WTC11 (cell line): ENCODE measurements around the gene CLSTN2. TPM values are rescaled to one million over a fixed set of nuclear protein-coding genes. Genes with fewer than 3 reads are reported as not detected.

ENCODE experiments used
- ATAC-seq: fragments of 200-7000 bp; cut with Tn5 transposase; 2 replicates; pipeline ENCODE4 v1.10.0; 2021; ENCODE audit warnings: mild to moderate bottlenecking, moderate library complexity
- CTCF ChIA-PET: fragments of 300-600 bp; sonication (Branson Sonifier 250); formaldehyde crosslinking; loops from one replicate; lab custom pipeline; 2021; ENCODE audit warnings: antibody characterized with exemption; lab: Charles Lee
- POLR2A ChIA-PET: fragments of 350-600 bp; sonication (Branson Sonifier 250); formaldehyde crosslinking; loops from one replicate; lab custom pipeline; 2021; ENCODE audit warnings: antibody characterized with exemption; lab: Charles Lee
- DNase-seq: peaks from one replicate; pipeline ENCODE4 v3.0.0; 2021; ENCODE audit warnings: low spot score
- H3K27ac Mint-ChIP-seq: 2 replicates; pipeline ENCODE4 v1.8.0; 2021; ENCODE audit warnings: mixed read lengths
- H3K27me3 Mint-ChIP-seq: 2 replicates; pipeline ENCODE4 v1.8.0; 2021; ENCODE audit warnings: low read depth, mild to moderate bottlenecking, moderate library complexity, mixed read lengths
- H3K36me3 Mint-ChIP-seq: 2 replicates; pipeline ENCODE4 v1.8.0; 2021; ENCODE audit warnings: mixed read lengths
- H3K4me1 Mint-ChIP-seq: 2 replicates; pipeline ENCODE4 v1.8.0; 2022; ENCODE audit warnings: mixed read lengths
- H3K4me3 Mint-ChIP-seq: 2 replicates; pipeline ENCODE4 v1.8.0; 2021; ENCODE audit warnings: mild to moderate bottlenecking, moderate library complexity, mixed read lengths
- H3K9me3 Mint-ChIP-seq: 2 replicates; pipeline ENCODE4 v1.8.0; 2021; ENCODE audit warnings: mixed read lengths
- CREB1 ChIP-seq: sonication (generic); formaldehyde crosslinking; IDR thresholded peaks from 2 replicates; pipeline ENCODE4 v1.8.0; 2023; ENCODE audit warnings: mild to moderate bottlenecking, missing genetic modification reagents
- E2F5 ChIP-seq: sonication (generic); formaldehyde crosslinking; IDR thresholded peaks from 2 replicates; pipeline ENCODE4 v1.8.1; 2022; ENCODE audit warnings: mild to moderate bottlenecking, moderate library complexity, missing genetic modification reagents
- ETV6 ChIP-seq: sonication (generic); formaldehyde crosslinking; IDR thresholded peaks from 2 replicates; pipeline ENCODE4 v1.8.1; 2022; ENCODE audit warnings: mild to moderate bottlenecking, missing genetic modification reagents
- FOXP4 ChIP-seq: sonication (generic); formaldehyde crosslinking; IDR thresholded peaks from 2 replicates; pipeline ENCODE4 v1.8.0; 2022; ENCODE audit warnings: mild to moderate bottlenecking, missing genetic modification reagents
- MAX ChIP-seq: sonication (generic); formaldehyde crosslinking; IDR thresholded peaks from 2 replicates; pipeline ENCODE4 v1.8.0; 2022; ENCODE audit warnings: mild to moderate bottlenecking, missing genetic modification reagents
- NFYB ChIP-seq: sonication (generic); formaldehyde crosslinking; conservative IDR thresholded peaks from 2 replicates; pipeline ENCODE4 v1.8.0; 2022; ENCODE audit warnings: low read depth, missing genetic modification reagents
- NR3C1 ChIP-seq: sonication (generic); formaldehyde crosslinking; conservative IDR thresholded peaks from 2 replicates; pipeline ENCODE4 v1.8.1; 2023; ENCODE audit warnings: low read depth, mild to moderate bottlenecking, missing genetic modification reagents
- PREB ChIP-seq: sonication (generic); formaldehyde crosslinking; IDR thresholded peaks from 2 replicates; pipeline ENCODE4 v1.8.1; 2022; ENCODE audit warnings: mild to moderate bottlenecking, missing genetic modification reagents, moderate library complexity, borderline replicate concordance
- SMAD3 ChIP-seq: sonication (generic); formaldehyde crosslinking; IDR thresholded peaks from 2 replicates; pipeline ENCODE4 v1.8.0; 2022; ENCODE audit warnings: missing genetic modification reagents, mild to moderate bottlenecking, borderline replicate concordance
- SP1 ChIP-seq: sonication (generic); formaldehyde crosslinking; conservative IDR thresholded peaks from 2 replicates; pipeline ENCODE4 v1.8.1; 2022; ENCODE audit warnings: missing genetic modification reagents
- TCF7 ChIP-seq: sonication (generic); formaldehyde crosslinking; IDR thresholded peaks from 2 replicates; pipeline ENCODE4 v1.8.0; 2022; ENCODE audit warnings: mild to moderate bottlenecking, low read depth, missing genetic modification reagents, moderate library complexity
- USF1 ChIP-seq: sonication (generic); formaldehyde crosslinking; IDR thresholded peaks from 2 replicates; pipeline ENCODE4 v1.8.0; 2022; ENCODE audit warnings: mild to moderate bottlenecking, missing genetic modification reagents
- ZNF396 ChIP-seq: fragments of 250-450 bp; sonication (Bioruptor Pico); IDR thresholded peaks from 2 replicates; pipeline ENCODE4 v1.8.0; 2021; ENCODE audit warnings: mild to moderate bottlenecking, moderate library complexity, borderline replicate concordance
- ZNF416 ChIP-seq: fragments of 250-450 bp; sonication (Bioruptor Pico); IDR thresholded peaks from 2 replicates; pipeline ENCODE4 v1.9.0; 2021; ENCODE audit warnings: mild to moderate bottlenecking, inconsistent platforms
- total RNA-seq: library from RNA; stranded (reverse); gene quantifications from 3 replicates; pipeline ENCODE4 v1.2.3, GENCODE V29; 2021
- TF ChIP-seq, protein P1 (sequence below): sonication (generic); formaldehyde crosslinking; IDR thresholded peaks from 2 replicates; pipeline ENCODE4 v1.8.0; 2023; ENCODE audit warnings: missing genetic modification reagents
- TF ChIP-seq, protein P2 (sequence below): fragments of 250-450 bp; sonication (Bioruptor Pico); conservative IDR thresholded peaks from 2 replicates; pipeline ENCODE4 v1.9.0; 2021; ENCODE audit warnings: mild to moderate bottlenecking
- TF ChIP-seq, protein P3 (sequence below): sonication (generic); formaldehyde crosslinking; IDR thresholded peaks from 2 replicates; pipeline ENCODE4 v1.8.1; 2023; ENCODE audit warnings: mild to moderate bottlenecking, missing genetic modification reagents, moderate library complexity

CLSTN2 gene
- total RNA-seq, 1 experiment from 2014 or later = 0.35 TPM

- TF ChIP-seq, protein P1, sequence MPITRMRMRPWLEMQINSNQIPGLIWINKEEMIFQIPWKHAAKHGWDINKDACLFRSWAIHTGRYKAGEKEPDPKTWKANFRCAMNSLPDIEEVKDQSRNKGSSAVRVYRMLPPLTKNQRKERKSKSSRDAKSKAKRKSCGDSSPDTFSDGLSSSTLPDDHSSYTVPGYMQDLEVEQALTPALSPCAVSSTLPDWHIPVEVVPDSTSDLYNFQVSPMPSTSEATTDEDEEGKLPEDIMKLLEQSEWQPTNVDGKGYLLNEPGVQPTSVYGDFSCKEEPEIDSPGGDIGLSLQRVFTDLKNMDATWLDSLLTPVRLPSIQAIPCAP = no peak
- TF ChIP-seq ZNF416 (CRISPR knock-in tag) = no peak
- TF ChIP-seq, protein P2, sequence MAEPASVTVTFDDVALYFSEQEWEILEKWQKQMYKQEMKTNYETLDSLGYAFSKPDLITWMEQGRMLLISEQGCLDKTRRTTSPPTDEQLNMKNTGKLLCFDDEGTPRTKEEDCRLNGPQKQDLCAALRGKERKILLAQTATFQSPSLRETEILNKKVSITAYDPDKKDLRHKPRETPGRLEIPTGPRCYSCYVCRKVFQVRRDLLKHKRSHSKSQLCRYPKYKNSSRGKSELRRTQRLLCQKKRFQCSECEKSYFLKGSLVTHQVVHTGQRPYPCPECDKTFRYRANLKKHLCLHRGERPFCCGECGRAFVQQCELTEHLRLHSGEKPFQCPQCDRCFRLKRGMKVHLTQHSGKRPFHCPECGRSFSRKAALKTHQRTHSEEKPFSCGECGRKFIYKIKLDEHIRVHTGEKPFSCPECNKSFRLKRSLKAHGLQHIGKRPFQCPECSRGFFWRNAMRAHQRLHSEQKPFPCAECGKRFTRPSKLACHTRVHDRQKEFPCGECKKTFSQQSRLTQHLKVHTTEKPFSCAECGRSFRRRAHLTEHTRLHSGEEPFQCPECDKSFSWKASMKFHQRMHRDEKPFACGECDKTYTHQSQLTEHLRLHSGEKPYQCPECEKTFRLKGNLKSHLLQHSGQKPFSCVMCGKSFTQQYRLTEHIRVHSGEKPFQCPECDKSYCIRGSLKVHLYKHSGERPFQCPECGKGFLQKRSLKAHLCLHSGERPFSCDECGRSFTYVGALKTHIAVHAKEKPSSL (CRISPR knock-in tag) = no peak
These were observed 617.9 kb downstream of the CLSTN2 start (continued) for GRCh38 chr3:140552898-140553297.

GRCh38 chr3:140553591-140553990 lies 618.6 kb downstream of the CLSTN2 start:
- Mint-ChIP-seq H3K4me1 (no peaks in the 10 kb centered on the region), H3K27ac (no peak overlapping the region), H3K9me3 (no peaks in the 10 kb centered on the region), H3K4me3 (no peak overlapping the region), H3K36me3 (no peaks in the 10 kb centered on the region), H3K27me3 (no peaks in the 10 kb centered on the region)
- DNase-seq = peak; percentile 15
- peak; percentile 52; the same call in 1 of the 2 replicates for ATAC-seq
- ChIA-PET POLR2A (no interaction called here), CTCF (no interaction called here)
- TF ChIP-seq SMAD3 (CRISPR knock-in tag) = no peak
- TF ChIP-seq NFYB (CRISPR knock-in tag) = 0 out of 2 replicates have a peak, but pooled peaks have one; percentile 33
- TF ChIP-seq FOXP4 (CRISPR knock-in tag) = no peak
- TF ChIP-seq MAX (CRISPR knock-in tag) = no peak
- TF ChIP-seq, protein P3, sequence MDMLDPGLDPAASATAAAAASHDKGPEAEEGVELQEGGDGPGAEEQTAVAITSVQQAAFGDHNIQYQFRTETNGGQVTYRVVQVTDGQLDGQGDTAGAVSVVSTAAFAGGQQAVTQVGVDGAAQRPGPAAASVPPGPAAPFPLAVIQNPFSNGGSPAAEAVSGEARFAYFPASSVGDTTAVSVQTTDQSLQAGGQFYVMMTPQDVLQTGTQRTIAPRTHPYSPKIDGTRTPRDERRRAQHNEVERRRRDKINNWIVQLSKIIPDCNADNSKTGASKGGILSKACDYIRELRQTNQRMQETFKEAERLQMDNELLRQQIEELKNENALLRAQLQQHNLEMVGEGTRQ (CRISPR knock-in tag) = peak; percentile 78
- no peak for TF ChIP-seq NR3C1 (CRISPR knock-in tag)
- TF ChIP-seq TCF7 (CRISPR knock-in tag) = no peak

DNA sequence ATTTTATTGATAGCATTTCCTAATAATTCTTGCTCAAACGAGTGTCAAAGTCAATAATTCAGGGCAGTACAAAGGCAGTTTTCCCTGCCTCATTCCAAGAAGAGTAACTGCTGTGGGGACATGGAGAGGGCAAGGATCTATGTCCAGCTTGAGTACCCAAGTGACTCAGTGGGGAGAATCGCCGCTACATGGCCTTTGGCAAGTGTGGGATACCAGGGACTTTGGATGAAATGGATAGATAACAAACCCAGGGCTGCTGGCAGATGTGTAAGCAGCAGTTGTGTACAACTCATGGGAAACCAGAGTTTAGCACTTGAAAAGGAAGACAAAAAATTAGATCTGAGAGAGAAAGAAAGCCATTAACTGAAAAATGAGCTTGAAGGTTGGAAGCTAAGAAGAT lies 620.7 kb downstream of the CLSTN2 start:
- no peaks in the 10 kb centered on the region for H3K9me3 Mint-ChIP-seq
- ATAC-seq = no peak
- CTCF ChIA-PET = no interaction called here
- no peaks in the 10 kb centered on the region for H3K36me3 Mint-ChIP-seq
- no peaks in the 10 kb centered on the region for H3K4me1 Mint-ChIP-seq
- POLR2A ChIA-PET = no interaction called here
- no peak overlapping the region for H3K27ac Mint-ChIP-seq
- no peak for DNase-seq
- H3K27me3 Mint-ChIP-seq = no peaks in the 10 kb centered on the region
- no peak overlapping the region for H3K4me3 Mint-ChIP-seq
- TF ChIP-seq ZNF396 (CRISPR knock-in tag) (no peak), USF1 (CRISPR knock-in tag) (no peak), ETV6 (CRISPR knock-in tag) (no peak), PREB (CRISPR knock-in tag) (no peak), CREB1 (CRISPR knock-in tag) (no peak), NR3C1 (CRISPR knock-in tag) (no peak), E2F5 (CRISPR knock-in tag) (no peak), SP1 (CRISPR knock-in tag) (no peak)
- TF ChIP-seq, protein P1 = no peak
